Activated T-cell treated with anti-CD3 and anti-CD28 coated beads for 24 hours (primary cell): ENCODE data around the gene MAP2K2.
"Not testable (repeated sequence)": the region's sequence is repeated elsewhere in the genome, so short reads cannot be mapped to it uniquely, and the experiment has no call there.

Experiments used
- DNase-seq: peaks from one replicate; pipeline ENCODE4 v3.0.0-alpha.2; 2020; ENCODE audit warnings: low read depth

The MAP2K2 gene

DNA sequence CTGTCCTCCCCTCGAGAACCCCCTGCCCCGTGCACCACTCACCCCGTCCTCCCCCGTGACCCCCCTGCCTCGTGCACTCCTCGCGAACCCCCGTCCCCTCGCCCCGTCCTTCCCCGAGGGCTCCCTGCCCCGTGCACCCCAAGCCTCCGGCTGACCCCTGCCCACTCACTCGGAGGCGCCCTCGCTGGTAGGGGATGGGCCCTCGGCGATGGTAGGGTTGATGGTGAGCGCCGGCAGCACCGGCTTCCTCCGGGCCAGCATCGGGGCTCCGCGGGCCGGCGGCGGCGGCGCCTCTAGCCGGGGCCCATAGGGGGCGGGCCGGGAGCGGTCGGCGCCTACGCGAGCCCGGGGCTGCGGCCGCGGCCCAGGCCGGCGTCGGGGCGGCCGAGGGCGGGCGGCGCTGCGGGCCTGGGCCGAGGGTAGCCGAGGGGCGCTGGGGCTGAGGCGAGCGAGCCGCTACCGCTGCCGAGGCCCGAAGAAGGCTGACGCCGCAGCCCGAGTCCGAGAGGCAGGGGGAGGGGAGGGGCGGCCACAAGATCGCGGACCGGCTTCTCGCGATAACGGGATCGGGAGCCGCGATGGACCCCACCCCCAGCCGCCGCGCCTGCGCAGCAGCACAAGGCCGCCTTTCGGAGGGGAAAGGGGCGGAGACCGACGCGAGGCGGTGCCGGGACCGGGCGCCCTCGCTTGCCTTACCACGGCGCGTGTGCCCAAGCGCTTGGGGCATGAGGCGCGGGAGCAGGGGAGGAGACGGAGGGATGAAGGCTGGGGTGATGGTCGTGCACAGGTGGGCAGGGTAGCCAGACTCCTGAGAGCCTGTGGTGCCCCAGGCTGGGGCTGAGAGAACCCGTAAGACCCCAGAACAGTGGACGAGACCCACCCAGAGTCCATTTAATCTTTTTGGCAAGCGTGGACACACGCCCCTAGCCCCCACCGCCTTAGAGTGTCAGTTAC lies at the start of gene MAP2K2:
TSS of gene MAP2K2 (minus strand) at position 508 of the 954 bp plus-strand sequence. CDS start at position 261, 247 bp downstream.
- peak; percentile 94 for DNase-seq

DNA sequence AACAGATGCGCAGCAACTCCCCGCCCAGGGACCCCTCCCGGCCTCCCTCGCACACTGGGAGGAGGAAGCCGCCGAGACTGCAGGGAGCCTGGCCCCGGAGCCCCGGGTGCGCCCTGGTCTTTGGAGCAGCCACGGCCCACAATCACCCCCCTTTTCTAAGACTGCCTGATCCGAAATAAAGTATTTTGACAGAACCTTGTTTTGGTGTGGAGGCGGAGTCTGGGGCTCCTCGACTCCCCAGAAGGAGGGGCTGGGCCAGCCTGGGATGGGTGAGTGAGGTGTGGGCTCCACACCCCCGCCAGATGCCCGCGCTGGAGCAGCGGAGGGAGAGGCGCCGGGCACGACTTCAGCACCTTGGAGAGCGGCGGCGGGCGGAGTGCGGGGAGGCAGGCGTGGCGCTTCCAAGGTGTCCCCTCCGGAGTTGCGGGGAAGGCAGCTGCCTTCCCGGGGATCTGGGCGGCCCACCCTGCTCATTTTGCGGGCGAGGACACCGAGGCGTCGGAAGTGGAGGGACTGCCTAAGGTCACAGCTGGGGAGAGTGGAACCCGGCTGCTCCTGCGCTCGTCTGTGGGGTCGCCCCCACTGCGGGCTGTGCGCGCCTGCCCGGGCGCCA lies 49.0 kb upstream of the MAP2K2 start:
- peak; percentile 39 for DNase-seq

DNA sequence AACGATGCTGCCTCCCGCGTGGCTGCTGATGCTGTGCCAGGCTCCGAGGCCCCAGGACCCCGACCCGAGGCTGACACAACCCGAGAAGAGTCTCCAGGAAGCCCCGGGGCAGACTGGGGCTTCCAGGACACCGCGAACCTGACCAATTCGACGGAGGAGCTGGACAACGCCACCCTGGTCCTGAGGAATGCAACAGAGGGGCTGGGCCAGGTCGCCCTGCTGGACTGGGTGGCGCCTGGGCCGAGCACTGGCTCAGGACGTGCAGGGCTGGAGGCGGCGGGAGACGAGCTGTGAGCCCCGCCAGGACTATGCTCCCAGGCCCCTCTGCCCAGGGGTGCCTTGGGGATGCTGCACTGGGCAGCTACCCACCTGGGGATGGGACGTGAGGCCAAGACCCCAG lies 47.8 kb upstream of the MAP2K2 start:
- no peak for DNase-seq

DNA sequence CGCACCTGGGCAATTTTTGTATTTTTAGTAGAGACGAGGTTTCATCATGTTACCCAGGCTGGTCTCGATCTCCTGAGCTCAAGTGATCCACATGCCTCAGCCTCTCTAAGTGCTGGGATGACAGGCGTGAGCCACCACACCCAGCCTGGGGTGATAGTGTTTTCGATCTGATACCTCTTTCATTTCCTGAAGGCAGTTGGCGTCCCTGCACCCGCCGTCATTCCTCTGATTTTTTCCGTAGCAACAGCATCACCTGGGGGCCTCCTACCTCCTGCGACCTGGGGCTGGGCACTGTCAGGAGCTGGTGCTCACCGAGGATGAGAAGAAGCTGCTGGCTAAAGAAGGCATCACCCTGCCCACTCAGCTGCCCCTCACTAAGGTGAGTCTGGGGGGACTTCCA lies 40.3 kb upstream of the MAP2K2 start:
- DNase-seq, result no peak

DNA sequence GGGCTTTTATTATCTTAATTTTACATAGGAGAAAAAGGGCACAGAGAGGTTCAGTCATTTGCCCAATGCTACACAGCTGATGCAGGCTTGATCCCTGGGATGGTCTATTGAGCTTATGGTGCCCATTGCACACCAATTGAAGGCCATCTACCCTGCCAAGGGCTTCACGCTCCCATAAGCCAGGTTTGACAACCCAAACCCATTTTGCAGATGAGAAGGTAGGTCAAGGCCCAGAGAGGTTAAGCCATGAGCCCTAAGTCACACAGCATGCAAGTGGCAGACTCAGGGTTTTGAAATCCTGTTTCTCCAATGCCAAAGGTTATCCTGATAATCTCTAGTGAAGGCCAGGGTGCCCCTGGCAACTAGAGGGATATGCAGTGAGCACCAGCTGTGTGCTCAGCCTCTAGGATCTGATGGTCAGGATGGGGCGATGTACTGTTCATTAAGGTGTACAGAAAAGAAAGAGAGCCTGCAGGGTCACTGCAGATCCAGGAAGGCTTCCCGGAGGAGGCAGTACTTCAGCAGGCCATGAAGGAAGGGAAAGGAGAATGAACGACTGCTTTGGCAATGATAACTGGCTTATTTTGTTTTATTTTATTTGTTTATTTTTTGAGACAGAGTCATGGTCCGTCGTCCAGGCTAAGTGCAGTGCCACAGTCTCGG lies 37.6 kb upstream of the MAP2K2 start:
- DNase-seq, result no peak

DNA sequence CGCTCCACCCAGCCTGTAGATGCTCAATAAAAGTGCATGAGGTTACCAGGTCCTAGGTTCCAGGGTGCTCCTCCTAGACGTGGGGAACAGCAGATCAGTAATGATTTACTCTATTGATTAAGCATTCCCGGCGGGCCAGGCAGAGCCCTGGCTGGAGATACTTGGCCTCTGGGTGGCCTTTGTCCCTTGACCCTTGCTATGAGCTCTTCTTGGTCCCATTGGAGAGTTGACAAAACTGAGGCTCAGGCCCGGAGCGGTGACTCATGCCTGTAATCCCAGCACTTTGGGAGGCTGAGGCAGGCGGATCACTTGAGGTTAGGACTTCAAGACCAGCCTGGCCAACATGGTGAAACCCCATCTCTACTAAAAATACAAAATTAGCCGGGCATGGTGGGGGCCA lies 34.0 kb upstream of the MAP2K2 start:
- DNase-seq, result not testable (repeated sequence)

DNA sequence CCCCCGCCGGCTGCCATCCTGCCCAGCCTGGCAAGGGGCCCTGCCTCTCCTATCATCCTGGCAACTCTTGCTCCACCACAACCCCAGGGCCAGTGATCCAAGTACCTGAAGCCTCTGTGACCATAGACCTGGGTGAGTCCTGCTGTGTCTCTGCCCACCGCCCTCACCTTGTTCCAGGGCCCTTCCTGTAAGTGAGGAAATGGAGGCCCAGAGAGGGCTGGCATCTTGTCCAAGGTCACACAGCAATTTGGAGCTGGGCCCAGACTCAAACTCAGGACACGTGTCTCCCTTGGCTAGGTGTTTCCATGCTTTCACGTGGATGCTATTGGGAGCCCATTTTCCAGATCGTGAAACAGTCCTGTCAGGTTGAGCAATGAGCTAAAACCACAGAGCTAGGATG lies 33.2 kb upstream of the MAP2K2 start:
- DNase-seq, result no peak

DNA sequence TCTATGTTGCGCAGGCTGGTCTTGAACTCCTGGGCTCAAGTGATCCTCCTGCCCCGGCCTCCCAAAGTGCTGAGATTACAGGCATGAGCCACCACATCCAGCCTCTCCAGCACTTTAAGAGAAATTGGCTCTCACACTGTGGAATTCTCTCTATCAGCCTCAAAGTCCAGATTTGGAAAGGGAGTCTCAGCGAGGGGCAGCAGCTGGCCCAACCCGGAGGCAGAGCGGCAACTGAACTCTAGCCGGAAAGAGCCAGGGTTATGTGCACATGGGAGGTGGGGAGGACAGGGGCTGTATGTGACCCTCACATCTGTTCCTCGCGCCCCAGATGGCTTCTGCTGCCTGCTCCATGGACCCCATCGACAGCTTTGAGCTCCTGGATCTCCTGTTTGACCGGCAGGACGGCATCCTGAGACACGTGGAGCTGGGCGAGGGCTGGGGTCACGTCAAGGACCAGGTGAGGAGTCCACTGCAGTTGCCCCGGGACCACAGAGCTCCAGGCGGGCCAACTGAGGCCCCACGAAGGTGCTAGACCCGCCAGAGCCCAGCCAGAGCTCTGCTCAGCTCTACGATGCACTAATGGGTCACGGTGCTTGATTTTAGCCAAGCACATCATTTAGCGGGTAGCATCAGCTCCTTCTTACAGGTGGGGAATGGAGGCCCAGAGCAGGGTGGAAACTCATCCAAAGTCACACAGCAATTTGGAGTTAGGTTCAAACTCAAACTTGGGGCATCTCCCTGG lies 30.8 kb upstream of the MAP2K2 start:
- DNase-seq, result no peak

DNA sequence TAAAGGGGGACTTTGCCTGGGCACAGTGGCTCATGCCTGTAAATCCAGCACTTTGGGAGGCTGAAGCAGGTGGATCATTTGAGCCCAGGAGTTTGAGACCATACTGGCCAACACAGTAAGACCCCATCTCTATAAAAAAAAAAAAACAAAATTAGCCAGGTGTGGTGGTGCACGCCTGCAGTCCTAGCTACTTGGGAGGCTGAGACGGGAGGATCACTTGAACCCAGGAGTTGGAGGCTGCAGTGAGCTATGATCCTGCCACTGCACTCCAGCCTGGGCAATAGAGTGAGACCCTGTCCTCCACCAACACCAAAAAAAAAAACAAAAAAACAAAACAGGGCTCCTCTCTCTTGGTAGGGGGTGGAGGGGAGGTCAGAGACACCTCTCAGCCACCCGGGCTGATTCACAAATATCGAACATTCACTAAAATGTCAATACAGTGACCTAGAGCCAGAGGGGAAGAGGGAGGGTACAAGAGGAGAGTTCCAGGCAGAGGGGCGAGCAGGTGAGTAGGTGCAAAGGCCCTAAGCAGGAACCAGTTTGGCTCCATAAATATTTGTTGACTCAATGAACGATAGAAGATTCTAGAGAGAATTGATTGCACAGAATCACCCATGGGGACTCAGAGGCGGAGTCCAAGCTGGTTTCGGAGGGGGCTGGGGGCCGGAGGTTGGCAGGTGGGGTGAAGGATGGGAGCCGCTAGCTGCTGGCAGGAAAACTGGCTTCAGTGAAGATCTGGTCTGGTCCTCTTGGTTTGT lies 28.5 kb upstream of the MAP2K2 start:
- no peak for DNase-seq

DNA sequence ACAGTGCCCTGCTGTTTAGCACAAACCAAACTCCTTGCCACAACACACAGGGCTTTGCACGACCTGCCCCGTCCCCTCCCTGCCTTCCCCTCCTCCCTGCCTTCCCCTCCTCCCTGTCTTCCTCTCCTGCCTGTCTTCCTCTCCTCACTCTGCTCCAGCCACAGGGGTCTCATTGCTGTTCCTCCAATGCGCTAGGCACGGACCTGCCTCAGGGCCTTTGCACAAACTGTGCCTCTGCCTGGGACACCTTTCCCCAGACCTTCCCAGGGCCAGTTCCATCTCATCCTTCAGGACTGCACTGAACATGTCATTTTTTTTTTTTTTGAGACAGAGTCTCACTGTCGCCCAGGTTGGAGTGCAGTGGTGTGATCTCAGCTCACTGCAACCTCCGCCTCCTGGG lies 27.7 kb upstream of the MAP2K2 start:
- DNase-seq, result no peak

DNA sequence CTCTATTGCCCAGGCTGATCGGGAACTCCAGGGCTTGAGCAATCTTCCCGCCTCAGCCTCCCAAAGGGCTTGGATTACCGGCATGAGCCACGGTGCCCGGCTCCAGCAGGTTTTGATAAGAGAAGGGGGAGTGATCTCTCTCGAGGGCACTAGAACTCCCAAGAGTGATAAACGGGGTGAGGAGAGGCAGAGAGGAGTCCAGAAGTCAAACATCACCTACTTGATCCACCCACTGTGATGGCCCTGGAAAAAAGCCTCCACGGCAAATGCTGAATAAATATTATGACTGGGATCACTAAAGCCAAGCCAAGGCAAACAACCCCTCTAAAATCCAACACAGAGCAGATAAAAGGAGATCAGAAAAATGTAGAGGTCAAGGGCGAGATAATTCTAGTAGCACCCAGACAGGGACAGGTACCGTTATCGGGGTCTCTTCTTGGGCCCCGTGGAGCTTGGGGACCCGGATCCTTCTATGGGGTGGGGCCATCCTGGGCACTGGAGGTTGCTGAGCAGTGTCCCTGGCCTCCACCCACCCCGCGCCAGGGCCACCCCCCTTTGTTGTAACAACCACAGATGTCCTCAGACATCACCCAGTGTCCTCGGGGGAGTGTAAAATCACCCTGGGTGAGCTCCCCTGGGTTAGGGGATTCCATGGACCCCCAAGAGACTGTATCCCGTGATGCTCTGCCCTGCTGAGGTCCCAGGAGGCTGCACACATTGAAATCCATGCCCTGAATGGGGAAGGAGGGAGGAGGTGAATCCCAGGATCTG lies 25.8 kb upstream of the MAP2K2 start:
- no peak for DNase-seq

DNA sequence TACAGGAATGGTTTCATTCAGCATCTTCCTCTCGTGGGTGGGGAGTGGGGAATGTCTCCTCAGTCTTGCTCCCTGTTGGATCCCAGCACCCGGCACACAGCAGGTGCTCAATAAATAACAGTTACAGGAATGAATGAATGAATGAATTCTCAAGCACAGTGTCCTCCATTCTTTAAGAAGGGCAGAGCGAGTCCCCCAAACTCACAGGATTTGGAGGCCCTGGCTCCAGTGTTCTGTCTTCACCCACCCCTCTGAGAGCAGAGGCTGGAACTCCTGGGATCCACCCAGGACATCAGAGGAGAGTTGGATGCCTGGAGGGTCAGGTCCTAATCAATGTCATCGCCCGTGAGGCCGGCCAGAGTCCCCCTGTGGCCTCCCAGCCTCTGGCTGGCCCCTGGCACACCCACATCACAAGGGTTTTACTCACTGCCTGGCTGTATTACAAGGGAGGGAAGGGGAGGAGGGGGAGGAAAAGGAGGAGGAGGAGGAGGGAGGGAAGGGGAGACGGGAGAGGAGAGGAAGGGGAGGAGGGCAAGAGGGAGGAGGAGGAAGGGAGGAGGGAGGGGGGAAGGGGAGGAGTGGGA lies 20.8 kb upstream of the MAP2K2 start:
- DNase-seq, result no peak

DNA sequence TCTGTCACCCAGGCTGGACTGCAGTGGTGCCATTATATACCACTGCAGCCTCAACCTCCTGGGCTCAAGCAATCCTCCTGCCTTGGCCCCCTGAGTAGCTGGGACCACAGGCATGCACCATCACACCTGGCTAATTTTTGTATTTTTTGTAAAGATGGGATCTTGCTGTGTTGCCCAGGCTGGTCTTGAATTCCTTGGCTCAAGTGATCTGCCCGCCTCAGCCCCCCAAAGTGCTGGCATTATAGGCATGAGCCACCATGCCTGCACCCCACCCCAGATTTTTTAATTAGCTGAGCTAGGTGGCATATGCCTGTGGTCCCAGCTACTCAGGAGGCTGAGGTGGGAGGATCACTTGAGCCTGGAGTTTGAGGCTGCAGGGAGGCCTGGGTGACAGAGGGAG lies 19.0 kb upstream of the MAP2K2 start:
- not testable (repeated sequence) for DNase-seq

DNA sequence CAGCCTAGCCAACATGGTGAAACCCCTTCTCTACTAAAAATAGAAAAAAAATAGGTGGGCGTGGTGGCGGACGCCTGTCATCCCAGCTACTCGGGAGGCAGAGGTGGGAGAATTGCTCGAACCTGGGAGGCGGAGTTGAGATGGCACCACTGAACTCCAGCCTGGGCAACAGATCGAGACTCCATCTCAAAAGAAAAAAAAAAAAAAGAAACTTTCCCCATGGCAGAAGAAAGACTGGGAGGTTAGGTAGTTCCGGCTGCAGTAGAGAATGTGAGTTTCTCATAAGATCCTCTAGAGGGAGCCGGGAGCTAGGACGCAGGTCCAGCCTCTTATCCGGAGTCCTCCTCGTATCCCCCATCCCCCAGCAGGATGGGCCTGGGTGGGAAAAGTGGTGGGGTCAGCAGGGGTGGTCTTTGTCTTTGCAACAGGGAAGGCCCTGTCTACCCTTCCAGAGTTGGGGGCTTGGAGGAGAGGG lies 16.4 kb upstream of the MAP2K2 start:
- DNase-seq, result no peak

DNA sequence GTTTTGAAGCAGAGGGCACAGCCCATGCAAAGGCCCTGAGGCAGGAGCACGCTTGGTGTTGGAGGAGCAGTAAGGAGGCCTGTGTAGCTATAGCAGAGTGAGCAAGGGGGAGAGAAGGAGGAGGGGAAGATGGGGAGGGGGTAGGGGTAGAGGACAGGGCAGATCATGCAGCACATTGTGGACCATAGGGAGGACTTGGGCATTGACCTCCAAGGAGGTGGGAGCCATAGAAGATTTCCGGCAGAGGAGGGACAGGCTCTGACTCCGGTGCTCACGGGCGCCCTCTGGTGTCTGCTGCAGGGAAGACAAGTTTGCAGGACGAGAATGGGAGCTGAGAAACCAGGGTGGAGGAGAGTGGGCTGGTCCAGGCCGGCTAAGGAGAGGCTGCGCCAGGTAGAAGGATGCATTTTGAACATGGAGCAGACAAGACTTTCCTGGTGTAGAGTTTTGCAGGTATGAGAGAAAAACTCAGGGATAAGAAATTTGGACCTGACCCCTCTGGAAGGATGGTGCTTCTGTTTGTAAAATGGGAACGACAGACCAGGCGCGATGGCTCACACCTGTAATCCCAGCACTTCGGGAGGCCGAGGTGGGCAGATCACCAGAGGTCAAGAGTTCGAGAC lies 15.8 kb upstream of the MAP2K2 start:
- DNase-seq, result peak; percentile 83

DNA sequence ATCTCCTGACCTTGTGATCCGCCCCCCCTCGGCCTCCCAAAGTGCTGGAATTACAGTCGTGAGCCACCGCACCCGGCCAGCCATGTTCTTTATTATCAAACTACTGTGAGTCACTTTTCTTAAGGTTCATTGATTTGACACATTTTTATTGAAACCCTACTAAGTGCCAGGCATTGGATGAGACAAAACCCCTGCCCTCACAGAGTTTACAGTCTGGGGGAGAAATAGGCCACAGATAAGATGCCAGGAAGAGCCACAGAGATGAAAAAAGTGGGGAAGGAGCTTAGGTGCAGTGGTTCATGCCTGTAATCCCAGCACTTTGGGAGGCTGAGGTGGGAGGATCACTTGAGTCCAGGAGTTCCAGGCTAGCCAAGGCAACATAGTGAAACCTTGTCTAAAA lies 14.5 kb upstream of the MAP2K2 start:
- no peak for DNase-seq

DNA sequence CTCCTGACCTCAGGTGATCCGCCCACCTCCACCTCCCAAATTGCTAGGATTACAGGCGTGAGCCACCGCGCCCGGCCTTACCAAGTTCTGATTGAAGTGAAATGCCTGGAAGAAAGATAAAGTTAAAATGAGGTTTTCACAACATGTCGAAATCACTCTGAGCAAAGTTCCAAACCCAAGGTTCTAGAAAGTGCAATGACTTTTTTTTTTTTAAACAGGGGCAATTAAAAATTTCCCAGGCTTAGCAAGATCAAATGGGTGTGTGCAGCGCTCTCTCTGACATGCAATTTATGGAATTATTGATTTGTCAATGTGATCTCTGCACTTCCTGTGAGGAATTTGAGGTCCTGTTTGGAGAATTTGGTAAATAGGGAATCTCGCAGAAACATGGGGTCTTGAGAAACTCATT lies 12.8 kb upstream of the MAP2K2 start:
- DNase-seq, result no peak

DNA sequence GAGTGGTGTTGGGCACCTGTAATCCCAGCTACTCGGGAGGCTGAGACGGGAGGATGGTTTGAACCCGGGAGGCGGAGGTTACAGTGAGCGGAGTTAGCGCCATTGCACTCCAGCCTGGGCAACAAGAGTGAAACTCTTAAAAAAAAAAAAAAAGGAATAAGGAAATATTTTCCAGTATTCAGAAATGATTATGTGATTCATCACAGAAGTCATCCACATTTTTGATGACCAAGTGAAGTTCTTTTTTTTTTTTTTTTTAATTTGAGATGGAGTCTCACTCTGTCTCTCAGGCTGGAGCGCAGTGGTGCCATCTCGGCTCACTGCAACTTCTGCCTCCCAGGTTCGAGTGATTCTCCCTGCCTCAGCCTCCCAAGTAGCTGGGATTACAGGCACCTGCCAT lies 11.5 kb upstream of the MAP2K2 start:
- DNase-seq, result not testable (repeated sequence)

DNA sequence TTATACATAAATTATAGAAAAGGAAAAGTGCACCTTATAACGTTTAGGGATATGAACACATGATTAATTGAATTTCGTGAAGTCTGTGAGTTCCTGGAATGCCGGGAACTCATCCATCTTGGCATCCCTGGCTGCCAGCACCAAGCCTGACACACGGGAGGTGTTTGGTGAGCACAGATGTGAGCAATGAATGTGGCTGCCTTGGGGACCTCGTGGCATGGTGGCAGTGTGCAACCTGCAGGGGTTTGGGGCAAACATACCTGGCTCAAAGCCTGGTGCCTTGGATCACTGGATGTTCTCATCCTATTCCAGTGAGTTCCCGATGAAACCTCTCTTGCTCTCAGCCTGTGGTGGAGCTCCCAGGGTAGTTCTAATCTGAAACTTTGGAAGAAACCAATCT lies 10.4 kb upstream of the MAP2K2 start:
- DNase-seq, result no peak
